GM21528 (cell line): Measurements from ENCODE around the gene MRAP.

Experiments
- ATAC-seq: cut with Tn5 transposase; IDR thresholded peaks from one replicate; pipeline ENCODE4 v1.9.1; 2021; ENCODE audit warnings: mild to moderate bottlenecking, moderate library complexity; ENCODE audit not compliant: unreplicated experiment, low FRiP score

Gene MRAP

DNA sequence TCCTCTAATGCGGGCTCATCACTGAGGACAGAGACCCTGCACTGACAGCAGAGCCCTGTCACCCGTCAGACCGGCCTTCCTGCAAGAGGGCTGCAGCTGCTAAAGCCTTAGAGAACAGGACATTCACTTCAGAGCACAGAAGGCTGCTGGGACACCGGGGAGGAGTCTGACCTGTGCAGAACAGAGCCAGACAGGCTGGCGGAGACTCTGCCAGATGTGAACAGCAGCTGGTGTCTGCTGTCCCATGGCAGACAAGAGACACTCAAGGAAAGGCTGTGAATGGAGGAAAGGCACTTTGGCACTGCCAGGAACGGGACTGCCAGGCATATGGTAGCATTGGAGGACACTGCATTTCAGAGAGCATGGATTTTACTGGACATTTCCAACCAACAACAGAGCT is 21.4 kb downstream of the MRAP start:
- ATAC-seq = no peak

DNA sequence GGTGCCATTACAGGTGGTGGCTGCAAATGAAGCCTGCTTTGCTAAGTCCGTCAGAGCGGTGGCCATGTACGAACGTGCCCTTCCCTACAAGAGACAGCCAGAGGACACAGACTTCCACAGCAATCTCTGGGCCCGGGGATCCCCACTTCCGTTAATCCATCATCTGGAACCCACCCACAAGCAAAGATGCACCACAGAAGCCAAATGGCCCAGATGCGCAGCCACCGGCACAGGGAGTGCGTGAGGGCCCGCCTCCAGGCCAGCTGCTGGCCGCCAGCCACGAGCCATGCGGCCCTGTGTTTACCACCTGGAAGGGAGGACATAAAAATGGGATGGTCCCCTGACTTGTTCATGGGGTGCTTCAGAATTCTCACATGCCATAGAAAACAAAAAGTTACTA is 22.1 kb downstream of the MRAP start:
- ATAC-seq = no peak

DNA sequence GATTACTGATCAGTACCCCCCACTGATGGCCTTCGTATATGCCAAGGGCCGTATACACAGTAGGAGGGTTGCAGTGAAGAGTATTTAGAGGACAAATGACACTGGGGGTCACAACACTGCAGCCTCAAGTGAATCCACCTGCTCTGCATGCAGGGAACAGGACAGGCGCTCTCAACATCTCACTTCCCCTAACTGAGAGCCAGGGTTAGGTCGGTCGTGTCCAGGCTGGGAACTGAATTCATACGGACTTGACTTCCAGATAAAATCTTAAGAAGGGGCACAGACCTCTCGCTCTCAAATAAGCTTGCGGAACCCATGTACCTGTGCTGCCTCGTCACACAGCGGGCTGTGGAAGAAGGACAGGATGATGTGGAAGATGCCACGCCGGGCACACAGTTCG is 22.8 kb downstream of the MRAP start:
- no peak for ATAC-seq

DNA sequence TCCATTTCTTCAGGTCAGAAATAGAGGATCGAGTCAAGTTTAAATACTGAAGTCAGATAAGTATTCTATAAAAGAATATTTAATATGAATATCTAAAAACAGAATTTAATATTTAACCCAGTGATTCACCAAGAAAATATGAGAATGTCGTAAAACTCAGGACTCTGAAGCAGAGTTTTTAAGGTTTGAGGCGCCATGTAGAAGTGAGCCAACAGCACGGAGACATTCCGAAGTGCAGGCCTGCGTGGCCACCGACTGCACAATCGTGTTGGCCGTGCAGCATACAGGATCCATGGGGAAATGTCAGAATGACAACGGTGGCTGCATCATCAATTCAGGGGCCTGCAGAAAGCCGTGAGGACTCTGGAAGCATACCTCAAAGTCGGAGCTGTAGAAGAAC is 23.4 kb downstream of the MRAP start:
- ATAC-seq = no peak

DNA sequence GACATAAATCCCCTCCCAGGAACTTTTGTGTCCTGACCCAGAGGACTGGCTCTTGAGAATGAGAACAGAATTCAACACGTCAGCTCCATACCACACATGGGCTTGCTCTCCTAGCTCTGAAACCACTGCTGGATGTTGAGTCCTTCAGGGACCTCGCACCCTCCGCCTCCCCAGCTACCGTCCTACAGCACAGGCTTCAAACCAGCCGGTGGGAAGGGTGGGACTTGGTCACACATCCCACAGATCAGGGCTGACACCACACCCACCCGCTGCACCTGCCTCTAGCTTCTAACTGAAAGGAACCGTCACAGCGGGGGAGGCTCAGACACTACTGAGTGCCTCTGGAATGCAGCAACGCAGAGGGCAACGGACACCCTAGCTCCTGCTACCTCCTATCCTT is 24.0 kb downstream of the MRAP start:
- no peak for ATAC-seq

DNA sequence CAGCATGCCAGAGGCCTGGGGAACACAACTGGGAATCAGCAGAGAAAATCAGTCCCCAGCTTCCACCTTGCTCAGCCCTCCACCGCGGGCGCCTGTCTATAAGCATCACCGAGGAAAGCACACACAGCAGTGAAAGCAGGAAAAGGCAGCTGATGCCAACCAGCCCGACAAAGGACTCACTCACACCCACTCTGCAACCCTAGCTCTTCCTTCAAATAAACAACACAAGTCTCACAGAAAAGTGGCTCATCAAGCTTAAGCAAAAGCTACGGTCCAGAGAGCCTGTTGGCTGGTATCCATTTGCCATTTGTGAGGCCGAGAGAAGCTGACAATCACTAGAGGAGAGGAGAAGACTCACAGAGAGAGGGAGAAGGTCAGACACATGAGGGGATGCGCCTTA is 27.1 kb downstream of the MRAP start:
- no peak for ATAC-seq

DNA sequence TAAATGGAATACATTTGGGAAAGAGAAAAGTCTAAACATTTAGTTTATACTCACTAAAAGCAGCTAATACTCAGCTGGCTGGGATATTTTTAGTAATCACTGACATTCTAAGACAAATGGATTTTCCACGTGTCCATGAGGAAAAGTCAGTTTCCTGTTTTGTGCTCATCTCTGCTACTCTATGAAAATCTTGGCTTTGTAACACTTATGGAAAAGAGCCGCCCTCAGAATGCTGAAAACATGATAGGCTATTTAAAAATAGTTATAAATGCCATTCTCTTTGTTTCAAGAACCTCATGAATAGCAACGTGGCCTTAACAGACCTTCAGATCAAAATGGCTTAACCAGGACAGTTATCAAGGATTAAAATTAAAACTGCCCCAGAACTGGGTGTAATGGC is 29.9 kb downstream of the MRAP start:
- ATAC-seq = no peak

DNA sequence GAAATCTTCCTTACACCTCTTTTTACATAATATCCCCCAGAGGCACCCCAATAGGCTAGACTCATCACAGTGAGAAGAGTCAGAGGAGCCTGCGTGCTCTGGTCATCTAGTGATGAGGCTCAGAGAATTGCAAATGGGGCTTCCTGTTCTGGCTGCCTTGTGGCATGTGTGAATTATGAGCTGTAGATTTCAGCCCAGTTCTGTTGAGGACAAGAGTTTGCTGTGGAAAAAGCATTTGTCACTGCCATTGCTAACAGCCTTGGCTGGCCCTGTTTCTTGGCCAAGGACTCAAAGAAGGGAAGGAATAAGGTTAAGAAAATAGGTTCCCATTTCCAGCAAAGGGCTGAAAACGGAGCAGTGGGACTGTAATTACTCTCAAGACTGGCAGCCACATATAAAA is 30.7 kb downstream of the MRAP start:
- ATAC-seq = no peak

DNA sequence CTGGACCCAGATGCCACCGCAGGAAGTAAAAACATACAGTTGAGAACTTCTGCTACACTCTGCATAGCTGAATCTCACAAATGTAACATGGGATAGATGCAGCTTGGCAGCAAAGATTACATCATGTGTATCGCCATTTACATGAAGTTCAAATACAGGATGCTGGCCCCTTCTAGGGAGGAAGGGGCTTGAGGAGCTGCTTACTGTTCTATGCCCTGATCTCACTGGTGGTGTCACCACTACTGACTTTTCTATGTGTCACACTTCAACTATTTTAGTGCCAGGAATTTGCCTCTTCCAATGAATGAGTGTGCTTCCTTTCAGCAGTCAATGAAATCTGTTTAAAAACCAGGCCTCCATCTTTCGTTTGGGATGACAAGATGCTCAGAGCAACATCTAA is 31.1 kb downstream of the MRAP start:
- ATAC-seq = no peak

DNA sequence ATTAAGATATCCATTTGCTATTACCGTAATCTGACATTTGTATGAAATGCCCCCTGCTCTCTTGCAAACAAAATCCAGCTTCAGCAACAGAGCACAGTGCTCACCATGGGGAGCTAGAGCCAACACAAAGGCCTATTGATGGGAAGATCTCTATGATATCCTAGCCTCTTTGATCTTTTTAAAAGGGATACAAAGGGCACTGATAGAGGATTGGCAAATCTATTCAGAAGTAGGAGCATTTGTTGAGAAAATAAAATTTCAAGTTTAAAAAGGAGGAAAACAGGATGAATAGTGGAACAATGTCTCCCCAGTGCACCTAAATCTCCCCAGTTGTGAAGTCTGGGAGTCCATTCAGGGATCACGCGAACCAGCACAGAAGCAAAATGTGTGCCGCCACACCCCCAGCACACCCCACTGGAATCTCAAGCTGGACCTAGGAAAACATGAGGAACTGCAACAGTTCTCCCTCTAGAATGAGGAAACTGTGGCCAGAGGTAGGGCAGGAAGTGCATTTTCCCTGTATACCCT is 32.2 kb downstream of the MRAP start:
- ATAC-seq = no peak

DNA sequence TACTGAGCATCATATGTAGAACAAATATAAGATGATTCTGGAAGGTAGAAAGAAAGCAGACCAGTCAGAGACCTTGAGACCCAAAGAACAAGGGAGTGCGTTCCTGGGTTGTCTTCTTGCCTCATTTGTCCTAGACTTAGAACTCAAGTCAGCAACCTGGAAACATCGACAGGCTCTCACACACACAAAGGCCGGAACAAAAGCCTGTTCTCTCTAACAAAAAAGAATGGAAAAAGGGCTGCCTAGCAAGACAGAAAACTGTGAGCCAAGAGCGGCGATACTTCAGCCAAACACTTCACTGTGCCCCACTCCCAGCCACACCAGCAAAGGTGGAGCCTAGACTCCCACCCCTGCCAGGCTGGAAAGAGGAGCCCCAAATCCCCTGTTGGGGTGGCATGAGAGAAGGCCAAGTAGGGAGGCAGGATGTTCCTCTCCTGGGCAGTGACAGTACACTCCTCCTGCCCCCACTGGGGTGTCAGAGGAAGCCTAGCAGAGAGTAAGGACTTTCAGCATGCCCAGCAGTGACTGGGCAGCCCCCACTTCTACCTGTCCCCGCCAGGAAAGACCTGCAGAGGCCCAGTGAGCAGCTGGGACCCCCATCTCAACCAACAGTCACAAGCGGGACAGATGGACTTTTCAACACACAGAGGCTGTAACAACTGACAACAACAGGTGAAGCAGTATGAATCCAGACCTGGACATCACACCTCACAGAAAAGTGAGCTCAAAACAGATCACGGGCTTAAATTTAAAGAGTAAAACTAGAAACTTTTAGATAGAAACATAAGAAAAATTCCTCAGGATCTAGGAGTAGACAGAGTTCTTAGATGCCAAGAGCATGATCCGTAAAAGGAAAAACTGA is 33.0 kb downstream of the MRAP start:
- ATAC-seq = no peak

DNA sequence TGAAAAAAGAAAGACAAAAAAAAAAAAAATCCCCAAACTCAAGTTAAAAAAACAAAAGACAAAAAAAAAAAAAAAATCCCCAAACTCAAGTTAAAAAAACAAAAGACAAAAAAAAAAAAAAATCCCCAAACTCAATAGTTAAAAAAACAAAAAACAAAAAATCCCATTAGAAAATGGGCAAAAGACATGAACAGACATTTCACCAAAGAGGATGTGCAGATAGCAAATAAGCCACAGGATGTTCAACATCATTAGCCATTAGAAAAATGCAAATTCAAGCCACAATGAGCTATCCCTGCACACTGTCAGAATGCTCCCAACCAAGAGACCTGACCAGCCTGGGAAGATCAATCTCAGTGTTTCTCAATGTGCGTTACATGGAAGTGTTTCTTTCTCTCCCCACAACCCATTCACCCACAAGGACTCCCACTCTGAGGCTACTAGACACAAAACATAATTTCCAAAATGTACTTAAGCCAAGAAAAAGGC is 33.9 kb downstream of the MRAP start:
- no peak for ATAC-seq

DNA sequence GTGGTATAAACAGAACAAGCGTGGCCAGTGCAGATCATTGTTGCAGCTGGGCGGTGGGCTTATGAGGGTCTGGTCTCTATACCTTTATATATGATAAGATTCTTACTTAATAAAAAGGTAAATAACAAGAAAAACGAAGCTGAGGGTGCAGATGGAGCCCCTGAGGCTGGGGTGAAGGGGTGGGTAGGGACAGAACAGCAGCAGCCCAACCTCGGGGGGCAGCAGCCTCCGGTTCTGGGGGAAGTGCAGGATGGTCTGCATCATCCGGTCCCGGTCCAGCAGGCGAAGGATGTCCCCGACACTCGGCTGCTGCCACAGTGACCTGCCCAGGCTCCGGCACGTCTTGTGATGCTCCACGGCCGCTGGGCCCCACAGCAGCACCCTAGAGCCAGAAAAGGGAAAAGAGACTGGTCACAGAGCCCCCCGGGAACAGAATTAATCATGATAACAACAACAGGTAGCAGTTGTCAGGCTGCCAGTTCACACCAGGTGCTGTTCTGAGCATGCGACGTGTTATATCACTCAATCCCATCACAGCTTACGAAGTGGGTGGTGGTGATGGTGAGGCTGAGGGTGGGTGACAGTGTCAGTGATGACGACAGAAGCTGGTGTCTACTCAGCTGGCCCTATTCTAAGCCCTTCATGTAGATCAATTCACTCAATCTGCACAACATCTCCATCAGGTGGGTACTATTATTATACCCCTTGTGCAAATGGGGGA is 35.5 kb downstream of the MRAP start:
- no peak for ATAC-seq

DNA sequence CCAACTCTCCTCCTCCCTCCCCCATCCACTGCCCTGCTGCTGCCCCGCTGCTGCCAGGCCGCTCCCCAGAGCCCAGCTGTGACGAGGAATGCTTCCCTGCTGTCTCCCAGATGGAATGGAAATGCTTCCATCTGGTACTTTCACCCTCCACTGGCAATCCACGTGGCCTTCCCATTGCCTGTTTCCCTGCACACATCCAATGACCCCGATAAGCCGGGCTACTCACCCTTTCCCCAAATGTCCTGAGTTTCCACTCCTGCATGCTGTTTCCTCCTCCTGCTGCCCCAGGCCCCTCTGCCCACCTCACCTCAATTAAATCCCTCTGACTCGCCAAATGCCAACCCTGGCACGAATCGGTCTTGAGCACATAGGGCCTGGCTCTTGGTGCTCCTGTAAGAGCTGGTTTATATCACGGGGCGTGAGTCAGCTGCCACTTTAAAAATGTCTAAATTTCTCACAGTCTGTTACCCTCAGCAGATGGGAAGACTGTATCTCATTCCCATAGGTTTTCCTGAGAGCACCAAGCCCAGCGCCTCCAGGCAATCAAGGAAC is 36.4 kb downstream of the MRAP start:
- ATAC-seq = no peak

DNA sequence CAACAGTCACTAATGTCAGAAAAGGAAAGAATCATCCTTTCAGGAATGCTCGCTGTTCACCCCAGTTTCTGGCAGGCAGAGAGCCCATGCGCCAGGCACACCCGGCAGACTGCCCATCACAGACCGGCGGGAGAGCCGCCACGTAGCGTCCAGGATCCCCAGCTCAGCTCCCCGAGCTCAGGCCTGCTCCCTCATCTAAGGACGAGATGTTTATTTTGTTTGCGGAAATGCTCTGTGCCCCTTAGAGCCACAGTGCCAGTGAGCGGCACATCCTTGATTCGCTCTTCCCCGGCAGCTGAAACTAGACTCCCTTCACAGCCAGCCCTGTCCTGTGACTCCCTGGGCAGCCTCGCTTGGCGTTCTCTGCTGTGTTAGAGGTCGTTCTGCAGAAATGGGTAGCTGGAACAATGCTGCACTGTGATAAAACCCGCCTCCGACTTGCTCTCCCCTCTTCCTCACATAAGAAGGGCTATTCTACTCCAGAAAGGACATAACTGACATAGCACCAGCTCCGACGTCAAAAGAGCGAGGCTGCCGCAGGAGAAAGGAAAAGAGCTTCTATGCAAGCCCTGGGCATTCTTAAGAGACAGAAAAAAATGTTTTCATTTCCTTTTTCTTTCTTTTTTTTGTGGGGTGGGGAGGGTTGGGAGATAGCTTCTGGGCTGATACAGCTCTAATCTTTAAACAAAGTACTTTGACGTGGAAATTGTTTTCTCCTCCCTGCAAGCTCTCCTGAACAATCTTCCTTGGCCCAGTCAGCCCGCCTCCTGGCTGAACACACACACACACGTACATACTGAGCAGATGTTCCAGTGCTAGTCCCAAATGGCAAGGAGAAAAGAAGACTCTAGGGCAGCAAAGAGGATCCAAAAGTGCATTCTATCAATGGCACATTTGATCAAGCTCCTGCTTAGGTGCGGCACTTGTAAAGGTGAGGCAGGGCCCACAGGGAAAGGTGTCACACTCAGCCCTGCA is 37.2 kb downstream of the MRAP start:
- ATAC-seq = no peak

DNA sequence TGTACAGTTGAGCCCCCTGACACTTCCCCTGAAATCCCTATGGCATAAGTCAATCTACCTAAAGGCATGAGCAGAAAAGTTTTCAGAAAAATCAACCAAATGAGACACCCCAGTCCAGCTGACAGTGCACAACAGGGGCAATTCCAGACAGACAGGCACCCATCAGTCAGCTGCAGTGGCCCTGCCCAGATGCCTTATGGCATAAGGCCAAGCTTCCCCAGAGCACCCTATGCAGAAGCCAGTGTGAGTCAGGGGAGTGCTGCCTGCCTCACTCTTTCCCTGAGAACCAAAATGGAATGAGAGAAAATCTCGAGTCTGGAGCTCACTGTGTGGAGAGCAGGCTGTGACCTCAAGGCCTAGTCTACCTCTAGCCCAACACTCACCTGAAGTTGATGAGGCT is 38.1 kb downstream of the MRAP start:
- no peak for ATAC-seq

DNA sequence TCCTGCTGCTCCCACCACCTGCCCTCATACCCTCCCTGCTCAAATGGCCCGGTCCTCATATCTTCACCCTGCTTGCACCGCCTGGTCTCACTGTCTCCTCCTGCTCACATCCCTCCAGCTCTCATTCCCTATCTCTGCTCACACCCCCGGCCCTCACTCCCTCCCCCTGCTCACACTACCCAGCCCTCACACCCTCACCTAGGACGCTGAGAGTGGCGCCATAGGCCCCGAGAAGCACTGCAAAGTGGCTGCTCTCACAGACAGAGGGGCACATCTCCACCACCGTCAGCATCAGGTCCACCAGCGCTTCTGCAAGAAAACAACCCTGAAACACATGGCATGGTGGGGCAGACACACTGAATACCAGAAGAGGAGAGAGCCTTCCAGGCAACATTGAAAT is 38.6 kb downstream of the MRAP start:
- ATAC-seq = no peak

DNA sequence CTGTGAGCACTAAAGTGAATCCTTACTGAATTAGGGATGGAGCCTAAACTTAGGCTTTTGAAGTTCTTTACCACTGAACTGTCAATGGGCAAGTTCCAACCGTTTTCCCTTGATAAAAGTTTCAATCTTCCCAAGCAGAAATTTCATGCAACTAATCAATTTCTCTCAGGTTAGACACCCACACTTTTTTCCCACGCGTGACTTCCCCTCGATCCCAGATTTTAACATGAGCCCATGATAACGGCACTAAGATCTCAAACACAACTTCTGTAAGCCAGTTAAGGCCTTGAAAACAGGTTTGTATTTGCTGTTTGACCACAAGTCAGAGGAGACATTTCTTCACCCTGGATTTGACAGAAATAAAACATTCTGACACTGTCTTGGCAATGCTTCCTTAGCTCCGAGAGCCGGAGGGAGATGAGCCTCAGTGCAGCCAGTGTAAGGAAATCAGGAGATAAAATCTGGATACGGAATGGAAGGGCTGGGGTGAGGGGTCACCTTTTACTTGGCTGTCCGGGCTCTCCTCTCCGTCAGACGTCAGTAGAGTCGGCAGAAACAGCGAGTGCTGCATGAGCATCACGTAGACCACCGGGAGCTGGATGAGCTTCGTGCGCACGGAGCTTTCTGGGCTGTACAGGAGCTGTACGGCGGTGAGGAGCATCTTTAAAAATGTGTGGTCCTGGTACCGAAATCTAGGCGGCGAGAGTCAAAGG is 39.7 kb downstream of the MRAP start:
- no peak for ATAC-seq
